ENCODE data around the gene NDUFV2.

Gene NDUFV2

DNA sequence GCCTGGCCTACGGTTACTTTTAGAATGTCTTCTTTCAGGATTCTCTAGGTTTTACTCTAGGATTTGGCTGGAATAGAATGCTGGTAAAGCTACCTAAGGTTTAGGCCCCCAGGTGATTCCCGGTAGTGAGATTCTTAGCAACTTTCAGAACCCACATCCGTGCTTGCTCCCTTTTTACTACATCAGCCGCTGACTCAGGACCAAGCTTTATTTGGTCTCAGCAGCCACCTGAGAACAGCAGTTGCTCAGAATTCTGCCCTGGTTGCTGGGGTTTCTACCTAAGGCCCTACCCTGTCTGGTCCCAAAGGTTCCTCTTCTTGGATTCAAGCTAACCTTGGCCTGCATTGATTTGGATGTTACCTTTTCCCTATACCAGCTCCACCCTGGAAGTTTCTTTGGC, 36.1 kb upstream of the NDUFV2 start:
- no peak for ATAC-seq
- TF ChIP-seq ZNF565 (CRISPR knock-in tag; conservative IDR thresholded peaks at IDR 0.05; ENCODE audit: low read depth) (no peak), ZNF70 (CRISPR knock-in tag; IDR thresholded peaks at IDR 0.05) (no peak), ESRRG (CRISPR knock-in tag; IDR thresholded peaks at IDR 0.05) (no peak), TCF4 (CRISPR knock-in tag; IDR thresholded peaks at IDR 0.05; ENCODE audit: borderline replicate concordance) (no peak), PATZ1 (CRISPR knock-in tag; IDR thresholded peaks at IDR 0.05; ENCODE audit: borderline replicate concordance) (no peak), BACH2 (CRISPR knock-in tag; IDR thresholded peaks at IDR 0.05; ENCODE audit: borderline replicate concordance) (no peak), ZFP30 (CRISPR knock-in tag; IDR thresholded peaks at IDR 0.05) (no peak)
- TF ChIP-seq, protein P1, sequence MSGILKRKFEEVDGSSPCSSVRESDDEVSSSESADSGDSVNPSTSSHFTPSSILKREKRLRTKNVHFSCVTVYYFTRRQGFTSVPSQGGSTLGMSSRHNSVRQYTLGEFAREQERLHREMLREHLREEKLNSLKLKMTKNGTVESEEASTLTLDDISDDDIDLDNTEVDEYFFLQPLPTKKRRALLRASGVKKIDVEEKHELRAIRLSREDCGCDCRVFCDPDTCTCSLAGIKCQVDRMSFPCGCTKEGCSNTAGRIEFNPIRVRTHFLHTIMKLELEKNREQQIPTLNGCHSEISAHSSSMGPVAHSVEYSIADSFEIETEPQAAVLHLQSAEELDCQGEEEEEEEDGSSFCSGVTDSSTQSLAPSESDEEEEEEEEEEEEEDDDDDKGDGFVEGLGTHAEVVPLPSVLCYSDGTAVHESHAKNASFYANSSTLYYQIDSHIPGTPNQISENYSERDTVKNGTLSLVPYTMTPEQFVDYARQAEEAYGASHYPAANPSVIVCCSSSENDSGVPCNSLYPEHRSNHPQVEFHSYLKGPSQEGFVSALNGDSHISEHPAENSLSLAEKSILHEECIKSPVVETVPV (CRISPR knock-in tag; IDR thresholded peaks at IDR 0.05), result no peak

DNA sequence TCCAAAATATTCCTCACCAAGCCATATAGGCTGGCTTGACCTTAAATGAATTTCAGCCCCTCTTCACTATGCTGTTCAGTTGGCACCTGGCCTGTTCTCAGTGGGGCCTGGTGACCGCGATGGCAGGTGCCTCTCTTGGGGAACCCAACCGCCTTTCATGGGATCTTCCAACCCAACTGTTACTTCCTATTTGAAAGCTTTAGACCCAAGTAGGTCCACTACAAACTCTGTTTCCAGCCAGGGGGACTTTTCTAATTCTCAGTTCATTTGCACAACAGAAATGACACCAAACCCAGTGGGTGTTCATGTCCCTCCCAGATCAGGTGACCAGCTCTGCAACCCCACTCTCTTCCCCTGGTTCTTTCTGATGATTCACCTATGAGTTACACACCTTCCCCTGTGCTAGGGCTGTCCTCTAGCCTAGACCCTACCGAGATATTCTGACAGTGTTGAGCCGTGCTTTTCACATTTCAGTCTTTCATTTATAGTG, 35.6 kb upstream of the NDUFV2 start:
- TF ChIP-seq CSDC2 (CRISPR knock-in tag; IDR thresholded peaks at IDR 0.05), result no peak
- TF ChIP-seq PPARA (CRISPR knock-in tag; IDR thresholded peaks at IDR 0.05; ENCODE audit: borderline replicate concordance), result no peak
- TF ChIP-seq RARB (CRISPR knock-in tag; IDR thresholded peaks at IDR 0.05), result no peak
- no peak for TF ChIP-seq GLIS3 (CRISPR knock-in tag; IDR thresholded peaks at IDR 0.05)
- no peak for TF ChIP-seq TOX (CRISPR knock-in tag; IDR thresholded peaks at IDR 0.05; ENCODE audit: borderline replicate concordance)
- no peak for TF ChIP-seq ISL1 (CRISPR knock-in tag; IDR thresholded peaks at IDR 0.05)
- no peak for TF ChIP-seq ZNF8 (CRISPR knock-in tag; IDR thresholded peaks at IDR 0.05)
- TF ChIP-seq ARNTL (CRISPR knock-in tag; IDR thresholded peaks at IDR 0.05; ENCODE audit: borderline replicate concordance, low read depth), result no peak
- TF ChIP-seq, protein P1 (CRISPR knock-in tag; IDR thresholded peaks at IDR 0.05), result no peak
- TF ChIP-seq ZNF565 (CRISPR knock-in tag; conservative IDR thresholded peaks at IDR 0.05; ENCODE audit: low read depth), result no peak
- no peak for TF ChIP-seq TSHZ2 (CRISPR knock-in tag; IDR thresholded peaks at IDR 0.05)
- TF ChIP-seq BACH2 (CRISPR knock-in tag; IDR thresholded peaks at IDR 0.05; ENCODE audit: borderline replicate concordance), result no peak
- no peak for TF ChIP-seq ZNF70 (CRISPR knock-in tag; IDR thresholded peaks at IDR 0.05)
- TF ChIP-seq ZC3H10 (CRISPR knock-in tag; IDR thresholded peaks at IDR 0.05), result no peak
- TF ChIP-seq TCF4 (CRISPR knock-in tag; IDR thresholded peaks at IDR 0.05; ENCODE audit: borderline replicate concordance), result no peak
- TF ChIP-seq PATZ1 (CRISPR knock-in tag; IDR thresholded peaks at IDR 0.05; ENCODE audit: borderline replicate concordance), result no peak
- TF ChIP-seq ZFP30 (CRISPR knock-in tag; IDR thresholded peaks at IDR 0.05), result no peak
- no peak for TF ChIP-seq CREB5 (CRISPR knock-in tag; IDR thresholded peaks at IDR 0.05; ENCODE audit: low read depth)
- no peak for TF ChIP-seq OSR1 (CRISPR knock-in tag; IDR thresholded peaks at IDR 0.05)
- no peak for TF ChIP-seq SNAI2 (CRISPR knock-in tag; IDR thresholded peaks at IDR 0.05)
- no peak for ATAC-seq
